Activated CD4-positive, CD25-positive, alpha-beta regulatory T cell treated with anti-CD3 and anti-CD28 coated beads, Interleukin-2, amount 50 U/mL, for 24 hours (primary cell): ENCODE measurements around the gene C13orf46.
"Not testable (repeated sequence)": the region's sequence is repeated elsewhere in the genome, so short reads cannot be mapped to it uniquely, and the experiment has no call there.

Experiments used
- ATAC-seq, 2 donors: fragments of 150-1000 bp; cut with Tn5 transposase; one replicate each; pipeline ENCODE4 v1.10.0; 2021; ENCODE audit warnings: mild to moderate bottlenecking in 1 of 2, moderate library complexity in 1 of 2

Gene C13orf46

GRCh38 chr13:113920606-113921286 lies 53.1 kb downstream of the C13orf46 start:
- no peak for ATAC-seq

- no peak for ATAC-seq
Observed at GRCh38 chr13:113919761-113920559, 53.9 kb downstream of the C13orf46 start.

- ATAC-seq = no peak
Observed at GRCh38 chr13:113918981-113919701, 54.7 kb downstream of the C13orf46 start.

- ATAC-seq = no peak
Observed at GRCh38 chr13:113918580-113918979, 55.3 kb downstream of the C13orf46 start.

GRCh38 chr13:113917594-113918371 lies 56.1 kb downstream of the C13orf46 start:
- ATAC-seq = no peak

- no peak for ATAC-seq
Observed at GRCh38 chr13:113917096-113917495, 56.8 kb downstream of the C13orf46 start.

- no peak for ATAC-seq
Observed at GRCh38 chr13:113916330-113916815, 57.5 kb downstream of the C13orf46 start.

- no peak for ATAC-seq
Observed at GRCh38 chr13:113915786-113916329, 58.0 kb downstream of the C13orf46 start.

GRCh38 chr13:113915012-113915763 lies 58.7 kb downstream of the C13orf46 start:
- no peak for ATAC-seq

GRCh38 chr13:113914333-113915011 lies 59.4 kb downstream of the C13orf46 start:
- ATAC-seq = no peak

GRCh38 chr13:113913838-113914237 lies 60.0 kb downstream of the C13orf46 start:
- ATAC-seq = not testable (repeated sequence)

GRCh38 chr13:113913408-113913807 lies 60.5 kb downstream of the C13orf46 start:
- not testable (repeated sequence) for ATAC-seq

- ATAC-seq = no peak
Observed at GRCh38 chr13:113912596-113912995, 61.3 kb downstream of the C13orf46 start.

- no peak for ATAC-seq
Observed at GRCh38 chr13:113907635-113908617, 66.0 kb downstream of the C13orf46 start.

GRCh38 chr13:113906571-113906970 lies 67.3 kb downstream of the C13orf46 start:
- no peak for ATAC-seq

- ATAC-seq = no peak
Observed at GRCh38 chr13:113905942-113906341, 67.9 kb downstream of the C13orf46 start.

- no peak for ATAC-seq
Observed at GRCh38 chr13:113905018-113905417, 68.9 kb downstream of the C13orf46 start.

GRCh38 chr13:113904411-113904810 lies 69.5 kb downstream of the C13orf46 start:
- ATAC-seq = no peak

GRCh38 chr13:113903912-113904311 lies 70.0 kb downstream of the C13orf46 start:
- no peak for ATAC-seq
